NCI-H510A treated with DMSO at 0.1 percent for 48 hours (cell line): ENCODE data around the gene OR6X1.
"Not testable (repeated sequence)": the region's sequence is repeated elsewhere in the genome, so short reads cannot be mapped to it uniquely, and the experiment has no call there.

Experiments
- DNase-seq: peaks from one replicate; lab custom pipeline; 2025; lab: John Stamatoyannopoulos, UW

Gene OR6X1

GRCh38 chr11:123753110-123753509 lies 1.2 kb downstream of the OR6X1 start:
- DNase-seq, result no peak

GRCh38 chr11:123751781-123752180 lies 2.5 kb downstream of the OR6X1 start:
- DNase-seq, result no peak

- DNase-seq, result not testable (repeated sequence)
Measured at GRCh38 chr11:123748349-123748748, 6.0 kb downstream of the OR6X1 start.

GRCh38 chr11:123745764-123746451 lies 8.4 kb downstream of the OR6X1 start:
- no peak for DNase-seq

- DNase-seq, result no peak
Measured at GRCh38 chr11:123742724-123743120, 11.6 kb downstream of the OR6X1 start.

GRCh38 chr11:123742031-123742723 lies 12.1 kb downstream of the OR6X1 start:
- DNase-seq, result peak; percentile 33

- DNase-seq, result peak; percentile 85
Measured at GRCh38 chr11:123741159-123742030, 12.9 kb downstream of the OR6X1 start, which contains the start of gene ZNF202. ZNF202 (minus strand) TSS chr11:123741660; CDS start chr11:123730888, 10,772 bp downstream.

GRCh38 chr11:123740787-123741158 lies 13.5 kb downstream of the OR6X1 start:
- DNase-seq, result no peak

GRCh38 chr11:123738374-123738773 lies 15.9 kb downstream of the OR6X1 start:
- DNase-seq, result no peak

GRCh38 chr11:123736769-123737168 lies 17.5 kb downstream of the OR6X1 start:
- DNase-seq, result no peak

- no peak for DNase-seq
Measured at GRCh38 chr11:123729602-123730001, 24.7 kb downstream of the OR6X1 start.

- DNase-seq, result no peak
Measured at GRCh38 chr11:123725995-123726655, 28.2 kb downstream of the OR6X1 start.

- DNase-seq, result no peak
Measured at GRCh38 chr11:123719452-123719851, 34.9 kb downstream of the OR6X1 start.

GRCh38 chr11:123718469-123718868 lies 35.8 kb downstream of the OR6X1 start:
- no peak for DNase-seq

- DNase-seq, result no peak
Measured at GRCh38 chr11:123718063-123718462, 36.3 kb downstream of the OR6X1 start.

- not testable (repeated sequence) for DNase-seq
Measured at GRCh38 chr11:123712627-123713026, 41.7 kb downstream of the OR6X1 start.

GRCh38 chr11:123707606-123708205 lies 46.6 kb downstream of the OR6X1 start:
- DNase-seq, result peak; percentile 45

GRCh38 chr11:123707206-123707605 lies 47.1 kb downstream of the OR6X1 start:
- no peak for DNase-seq

- no peak for DNase-seq
Measured at GRCh38 chr11:123704341-123704740, 50.0 kb downstream of the OR6X1 start.
